CD4-positive, alpha-beta T cell treated with Interleukin-2 at 100 ng/mL for 4 hours (primary cell): ENCODE measurements around the gene UPK3A.
A peak's percentile ranks its signal among the peaks of the same experiment; 100 is the strongest.

Experiments used
- DNase-seq: peaks from one replicate; pipeline ENCODE4 v3.0.0-alpha.2; 2020; ENCODE audit warnings: low spot score

Gene UPK3A

DNA sequence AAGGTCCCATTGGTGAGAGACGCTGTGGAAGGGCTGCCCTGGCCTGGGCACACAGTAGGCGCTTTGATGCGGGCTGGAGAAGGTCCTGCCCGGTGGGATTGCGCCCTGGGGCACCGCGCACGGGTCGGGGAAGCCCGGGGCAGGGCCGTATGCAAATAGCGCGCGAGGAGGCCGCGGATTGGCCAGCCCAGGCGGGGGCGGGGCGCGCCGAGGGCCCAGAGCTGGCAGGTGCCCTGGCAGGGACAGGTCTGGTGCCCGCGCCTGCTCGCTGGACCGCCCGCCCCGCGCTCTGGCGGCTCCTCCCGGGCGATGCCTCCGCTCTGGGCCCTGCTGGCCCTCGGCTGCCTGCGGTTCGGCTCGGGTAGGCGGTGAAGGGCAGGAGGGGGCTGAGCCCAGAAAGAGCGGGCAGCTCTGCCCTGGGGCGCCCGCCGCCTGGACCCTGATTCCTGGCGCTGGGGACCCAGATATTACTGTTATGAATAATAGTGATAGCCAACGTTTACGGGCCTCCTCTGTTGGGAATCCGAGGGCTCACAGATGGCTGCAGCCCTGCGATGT lies at the start of gene UPK3A:
Gene UPK3A (plus strand): TSS at position 245 of the 558 bp plus-strand sequence. CDS start 65 bp downstream, at position 310.
- DNase-seq, result peak; percentile 48

DNA sequence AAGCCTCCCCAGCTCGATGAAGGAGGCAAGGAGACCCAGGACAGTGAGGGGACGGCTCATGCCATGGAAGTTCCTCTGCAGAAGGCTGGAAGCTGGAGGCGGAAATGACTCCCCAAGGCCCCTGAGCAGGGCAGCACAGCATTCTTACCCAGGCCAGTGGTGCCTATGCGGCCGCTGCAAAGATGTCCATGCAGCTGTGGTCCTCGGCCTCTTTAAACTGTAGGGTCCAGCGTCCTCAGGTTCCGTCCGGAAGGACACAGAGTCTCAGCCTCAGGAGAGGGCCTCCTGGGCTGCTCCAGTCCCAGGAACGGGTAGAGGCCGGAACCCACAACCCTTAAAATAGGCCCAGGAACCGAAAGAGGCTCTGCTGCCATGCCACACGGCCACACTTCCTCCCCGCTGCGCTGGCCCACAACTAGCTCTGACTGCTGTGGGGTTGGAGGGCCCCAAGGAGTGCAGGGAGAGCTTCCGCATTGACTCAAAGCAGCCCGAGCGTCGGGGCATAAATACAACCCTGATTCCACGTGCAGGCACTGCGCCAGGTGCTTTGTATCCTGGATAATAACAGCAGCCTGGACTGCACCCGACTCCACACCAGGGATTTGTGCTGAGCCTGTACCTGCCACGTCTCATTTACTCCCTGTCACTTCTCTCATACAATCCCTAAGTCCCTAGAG lies 49.5 kb upstream of the UPK3A start:
- DNase-seq, result no peak

DNA sequence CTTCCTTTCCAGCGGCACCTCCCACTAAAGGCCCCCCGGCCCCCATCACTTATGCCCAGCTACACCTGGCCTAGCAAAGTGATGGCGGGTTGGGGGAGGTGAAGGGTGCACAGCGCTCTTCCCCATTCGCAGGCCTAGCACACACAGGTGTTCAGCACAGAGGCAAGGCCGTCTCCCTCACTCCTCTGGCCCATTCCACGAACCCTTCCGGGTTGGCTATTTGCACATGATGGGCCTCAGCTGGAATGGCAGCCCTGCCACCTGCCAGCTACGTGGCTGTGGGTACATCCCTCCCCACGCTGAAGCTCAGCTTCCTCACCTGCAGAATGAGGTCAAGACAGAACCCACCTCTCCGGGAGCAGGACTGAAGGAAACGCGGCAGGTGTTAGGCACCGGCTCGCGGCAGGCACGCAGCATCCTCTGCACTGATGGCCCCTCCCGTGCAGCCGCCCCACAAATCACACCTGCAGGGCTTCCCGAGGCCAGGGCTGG lies 48.9 kb upstream of the UPK3A start:
- no peak for DNase-seq

DNA sequence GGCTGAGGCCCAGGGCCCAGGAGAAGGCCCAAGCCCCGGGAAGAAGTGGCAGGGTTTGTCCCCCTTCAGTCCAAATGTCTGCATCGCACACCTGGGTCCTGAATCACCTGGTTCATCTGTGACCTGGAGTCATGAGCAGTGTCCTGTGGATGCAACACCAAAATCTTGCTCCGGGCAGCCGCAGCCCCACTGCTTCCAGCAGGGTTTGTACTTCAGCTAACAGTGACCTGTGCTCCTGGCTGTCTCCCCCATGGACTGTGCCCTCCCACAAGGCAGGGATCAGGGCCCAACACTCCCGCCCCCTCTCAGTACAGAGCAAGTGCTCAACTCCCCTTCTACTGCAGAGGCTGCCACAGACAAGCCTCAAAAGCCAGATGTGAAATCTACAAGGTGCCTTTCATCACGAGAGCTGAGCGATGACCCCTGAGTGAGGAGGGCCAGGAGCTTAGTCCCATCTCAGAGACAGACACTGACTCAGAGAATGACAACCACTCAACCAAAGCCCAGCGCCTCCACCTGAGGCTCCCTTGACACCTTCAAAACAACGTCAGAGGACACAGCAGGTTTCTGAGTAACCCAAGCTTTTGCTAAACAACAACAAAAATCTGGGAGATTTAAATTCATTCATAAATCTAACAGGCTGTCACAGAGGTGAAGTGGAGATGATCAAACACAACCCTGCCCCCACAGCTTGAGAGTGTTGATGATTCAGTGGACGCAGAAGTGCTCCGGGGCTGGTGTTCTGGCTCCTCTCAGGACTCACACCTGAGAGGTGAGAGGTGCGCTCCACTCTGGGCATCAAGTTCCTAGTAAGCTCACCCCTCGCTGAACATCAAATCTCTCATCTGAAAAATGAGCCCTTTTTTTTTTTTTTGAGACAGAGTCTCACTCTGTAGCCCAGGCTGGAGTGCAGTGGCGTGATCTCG lies 47.4 kb upstream of the UPK3A start:
- no peak for DNase-seq

DNA sequence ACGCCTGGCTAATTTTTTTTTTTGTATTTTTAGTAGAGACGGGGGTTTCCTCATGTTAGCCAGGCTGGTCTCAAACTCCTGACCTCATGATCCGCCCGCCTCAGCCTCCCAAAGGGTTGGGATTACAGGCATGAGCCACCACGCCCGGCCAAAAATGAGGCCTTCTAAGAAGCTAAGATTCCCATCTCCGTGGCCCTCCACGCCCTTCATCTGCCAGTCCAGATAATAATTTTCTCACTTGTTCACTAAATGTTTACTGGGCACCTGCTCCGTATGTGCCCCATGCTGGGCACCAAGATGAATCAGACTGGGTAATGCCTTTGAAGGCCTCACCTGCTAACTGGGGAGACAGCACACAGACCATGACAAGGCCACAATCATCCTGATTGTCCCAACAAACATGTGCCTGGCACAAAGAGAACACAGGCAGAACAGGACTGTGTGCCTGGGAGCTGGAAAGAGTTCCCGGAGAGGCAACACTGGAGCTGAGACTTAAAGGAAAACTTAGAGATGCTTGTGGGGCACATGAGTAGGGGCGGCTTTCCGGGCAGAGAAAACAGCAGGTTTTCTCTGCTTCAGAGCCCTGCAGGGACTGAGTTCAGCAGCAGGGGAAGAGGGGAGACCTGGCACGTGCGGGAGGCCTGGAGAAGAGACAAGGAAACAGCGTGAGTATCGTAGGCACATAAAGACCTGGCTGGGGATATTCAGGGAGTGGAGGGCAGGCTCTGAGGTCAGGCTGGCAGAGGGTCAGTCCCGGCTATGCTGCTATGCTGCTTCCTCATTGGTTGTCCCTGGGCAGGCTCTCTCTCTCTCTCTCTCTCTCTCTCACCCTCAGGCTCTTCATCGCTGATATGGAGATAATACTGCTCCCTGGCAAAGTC lies 46.4 kb upstream of the UPK3A start:
- no peak for DNase-seq

DNA sequence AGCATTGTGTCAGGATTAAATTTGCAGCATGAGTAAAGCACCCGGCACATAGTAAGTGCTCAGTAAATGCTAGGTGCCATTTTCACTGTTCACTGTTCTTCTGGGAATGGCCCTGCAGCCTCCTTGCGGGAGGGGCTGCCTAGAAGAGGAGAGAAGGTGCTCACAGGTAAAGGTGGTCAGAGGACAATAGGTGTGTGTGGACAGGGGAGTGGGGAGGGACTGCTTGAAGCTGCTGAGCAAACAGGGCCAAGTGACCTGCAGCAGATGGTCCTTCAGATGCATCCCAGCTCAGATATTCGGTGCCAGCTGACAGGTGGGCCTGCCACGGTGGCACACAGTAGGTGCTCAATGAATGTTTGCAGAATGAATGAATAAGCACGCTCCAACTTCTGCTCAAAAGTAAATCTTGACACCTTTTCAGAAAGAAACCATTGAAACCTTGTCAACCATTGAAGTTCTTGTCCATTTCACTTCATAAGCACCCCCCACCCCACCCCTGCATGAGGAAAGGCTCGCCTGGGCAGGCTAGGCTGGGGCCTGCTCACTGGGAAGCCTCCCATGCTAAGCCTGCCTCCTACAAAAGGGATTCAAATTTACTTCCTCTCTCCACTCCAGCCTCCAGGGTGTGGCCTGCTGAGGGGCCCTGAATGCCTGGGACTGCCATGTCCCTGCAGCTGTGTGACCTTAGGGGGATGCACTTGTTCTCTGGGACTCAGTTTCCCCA lies 45.6 kb upstream of the UPK3A start:
- DNase-seq, result no peak

DNA sequence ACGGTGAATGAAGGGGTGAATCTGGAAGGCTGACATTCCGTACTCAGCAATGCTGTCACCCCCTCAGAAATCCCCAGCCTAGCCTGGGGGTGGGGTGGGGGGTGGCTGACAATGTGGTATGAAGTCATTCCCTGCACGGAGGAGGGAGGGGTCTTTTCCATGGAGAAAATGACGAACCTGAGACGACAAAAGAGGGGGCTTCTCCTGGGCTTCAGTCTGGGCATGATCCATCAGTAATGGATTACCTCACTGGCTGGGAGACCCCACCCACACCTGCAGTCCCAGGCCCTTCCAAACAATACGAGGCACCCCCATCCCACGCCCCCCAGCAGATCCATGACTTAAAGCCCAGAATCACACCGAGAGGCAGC lies 45.1 kb upstream of the UPK3A start:
- no peak for DNase-seq

DNA sequence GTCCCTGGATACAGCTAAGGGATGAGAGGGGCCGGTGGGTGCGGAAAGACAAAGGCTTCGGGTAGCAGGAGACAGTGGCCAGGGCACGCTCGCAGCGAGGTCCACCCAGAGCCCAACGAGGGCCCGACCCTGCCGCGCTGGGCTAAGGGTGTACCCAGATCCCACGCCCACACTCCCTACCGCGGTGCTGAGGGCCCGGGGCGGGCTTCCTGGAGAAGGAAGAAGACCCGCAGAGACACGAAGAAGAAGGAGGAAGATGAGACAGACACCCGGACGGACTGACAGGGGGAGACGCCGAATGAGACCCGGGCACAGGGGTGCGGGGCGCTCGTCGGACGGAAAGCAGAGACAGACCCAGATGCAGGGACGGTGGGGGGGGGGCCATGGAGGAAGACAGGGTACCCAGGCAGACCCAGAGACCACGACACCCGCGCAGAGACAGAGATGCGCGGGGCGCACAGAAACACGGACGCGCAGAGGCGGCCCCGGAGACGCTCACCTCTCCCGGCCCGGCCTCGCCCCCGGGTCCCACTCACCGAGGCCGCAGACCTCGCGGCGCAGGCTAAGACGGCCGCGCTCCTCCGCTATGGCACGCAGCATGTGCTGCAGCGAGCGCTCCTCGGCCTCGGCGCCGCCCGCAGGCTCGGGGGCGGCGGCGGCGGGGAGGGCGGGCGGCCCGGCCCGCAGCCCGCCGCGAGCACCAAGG lies 44.5 kb upstream of the UPK3A start:
- peak; percentile 19 for DNase-seq

DNA sequence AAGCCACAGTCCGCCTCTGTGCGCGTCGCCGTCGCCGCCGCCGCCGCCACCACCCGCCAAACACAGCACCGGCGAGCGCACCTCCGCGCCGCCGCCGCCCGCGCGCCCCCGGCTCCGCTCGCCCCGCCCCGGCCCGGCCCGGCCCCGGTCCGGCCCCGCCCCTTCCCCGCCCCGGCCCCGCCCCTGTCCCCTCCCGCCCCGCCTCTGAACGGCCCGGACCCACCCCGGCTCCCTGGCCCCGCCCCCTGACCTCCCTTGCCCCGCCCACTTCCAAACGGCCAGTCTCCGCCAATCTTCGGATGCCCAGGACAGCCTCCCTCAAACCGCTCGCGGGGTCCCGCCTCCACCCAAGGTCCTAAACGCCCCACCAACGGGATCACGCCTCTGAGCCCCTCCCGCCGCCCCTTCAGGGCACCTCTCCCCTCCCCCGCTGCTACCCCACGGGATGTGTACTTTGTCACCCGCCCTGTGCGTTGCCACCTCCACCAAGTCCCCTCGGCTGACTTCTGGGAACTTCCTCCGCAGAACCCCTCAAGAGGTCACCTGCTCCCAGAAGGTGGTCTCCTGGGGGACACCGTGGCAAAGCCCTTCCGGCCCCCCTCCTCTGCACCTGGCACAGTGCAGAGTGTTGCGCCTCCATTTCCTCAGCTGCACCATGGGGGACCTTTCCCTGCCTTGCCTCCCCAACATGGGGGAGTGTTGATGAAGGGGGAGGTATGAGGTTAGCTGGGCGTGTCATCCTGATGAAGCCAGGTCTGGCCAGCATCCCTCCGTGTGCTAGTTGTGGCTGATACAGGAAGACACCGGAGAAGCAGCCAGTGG lies 43.7 kb upstream of the UPK3A start, which contains the start of gene KIAA0930:
Gene KIAA0930 (minus strand): TSS at position 85 of the 822 bp plus-strand sequence. CDS start 191 bp downstream, outside the sequence.
- DNase-seq, result peak; percentile 81

DNA sequence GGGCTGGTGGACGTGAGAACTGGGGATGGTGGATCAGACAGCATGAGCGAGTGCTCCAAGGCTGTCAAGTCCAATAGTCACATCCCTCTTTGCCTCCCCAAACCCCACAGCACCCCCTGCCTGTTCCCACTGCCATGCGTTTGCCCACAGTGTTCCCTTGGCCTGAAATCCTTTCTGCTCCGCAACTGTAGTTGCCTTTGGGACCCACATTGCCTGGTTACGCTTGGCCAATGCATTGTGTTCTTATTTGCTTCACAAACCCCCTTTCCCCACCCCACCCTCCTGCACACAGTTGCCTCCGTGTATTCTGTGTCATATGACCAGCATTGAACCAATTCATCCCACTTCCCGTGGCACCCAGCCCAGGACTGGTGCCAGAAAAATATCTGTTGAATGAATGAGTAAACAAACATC lies 42.0 kb upstream of the UPK3A start:
- DNase-seq, result no peak

DNA sequence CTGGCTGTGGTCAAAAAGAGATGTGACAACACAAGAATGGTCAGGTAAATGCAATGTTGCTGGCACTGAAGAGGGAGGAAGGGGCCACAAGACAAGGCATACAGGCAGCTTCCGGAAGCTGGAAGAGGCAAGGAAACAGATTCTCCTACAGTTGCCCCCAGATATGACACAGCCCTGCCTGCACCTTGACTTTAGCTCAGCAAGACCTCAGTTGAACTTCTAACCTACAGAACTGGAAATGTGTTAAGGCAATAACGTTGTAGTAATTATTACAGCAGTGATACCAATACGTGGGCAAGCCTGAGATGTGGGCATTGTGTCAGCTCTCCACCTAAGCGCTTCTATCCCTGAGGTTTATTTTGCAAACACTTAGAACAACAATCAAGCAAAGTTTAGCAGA lies 39.8 kb upstream of the UPK3A start:
- DNase-seq, result no peak

DNA sequence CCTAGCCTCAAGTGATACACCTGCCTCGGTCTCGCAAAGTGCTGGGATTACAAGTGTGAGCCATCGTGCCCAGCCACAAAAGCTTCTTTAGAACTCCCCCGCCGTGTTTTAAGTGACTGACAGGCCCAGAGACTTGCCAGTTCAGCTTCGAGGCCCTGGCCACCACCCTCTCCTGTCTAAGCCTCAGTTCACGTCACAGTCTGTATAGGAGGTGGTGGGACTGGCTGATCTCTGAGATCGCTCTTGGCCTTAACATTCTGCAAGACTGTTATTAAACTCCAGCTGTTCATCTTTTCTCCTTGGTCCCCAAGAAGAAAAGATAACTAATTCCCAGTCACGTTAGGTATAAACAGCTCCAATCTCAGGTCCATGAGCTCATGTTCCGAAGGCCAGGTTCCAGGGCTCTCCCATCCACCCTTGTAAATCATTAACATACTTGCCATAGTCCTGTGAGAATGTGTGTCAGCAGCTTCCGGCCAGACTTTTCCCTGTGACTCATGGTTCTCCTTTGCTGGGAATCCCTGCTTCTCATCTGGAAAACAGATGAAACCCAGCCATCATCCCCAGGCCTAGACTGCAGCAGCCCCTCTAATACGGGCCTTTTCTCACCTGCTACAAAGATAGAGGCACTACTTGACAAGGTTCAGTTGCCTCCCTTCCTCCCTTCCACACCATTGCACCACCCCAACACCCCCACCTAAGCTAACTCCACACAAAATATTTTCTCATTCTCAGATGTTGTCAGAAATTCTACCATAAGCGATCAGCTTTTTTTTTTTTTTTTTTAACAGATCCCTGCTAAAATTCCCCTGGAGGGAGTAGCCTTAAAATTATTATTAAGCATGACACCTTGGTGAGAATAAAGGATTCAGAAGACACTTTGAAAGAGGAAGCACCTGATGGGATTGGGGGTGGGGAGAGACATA lies 38.4 kb upstream of the UPK3A start:
- DNase-seq, result no peak

DNA sequence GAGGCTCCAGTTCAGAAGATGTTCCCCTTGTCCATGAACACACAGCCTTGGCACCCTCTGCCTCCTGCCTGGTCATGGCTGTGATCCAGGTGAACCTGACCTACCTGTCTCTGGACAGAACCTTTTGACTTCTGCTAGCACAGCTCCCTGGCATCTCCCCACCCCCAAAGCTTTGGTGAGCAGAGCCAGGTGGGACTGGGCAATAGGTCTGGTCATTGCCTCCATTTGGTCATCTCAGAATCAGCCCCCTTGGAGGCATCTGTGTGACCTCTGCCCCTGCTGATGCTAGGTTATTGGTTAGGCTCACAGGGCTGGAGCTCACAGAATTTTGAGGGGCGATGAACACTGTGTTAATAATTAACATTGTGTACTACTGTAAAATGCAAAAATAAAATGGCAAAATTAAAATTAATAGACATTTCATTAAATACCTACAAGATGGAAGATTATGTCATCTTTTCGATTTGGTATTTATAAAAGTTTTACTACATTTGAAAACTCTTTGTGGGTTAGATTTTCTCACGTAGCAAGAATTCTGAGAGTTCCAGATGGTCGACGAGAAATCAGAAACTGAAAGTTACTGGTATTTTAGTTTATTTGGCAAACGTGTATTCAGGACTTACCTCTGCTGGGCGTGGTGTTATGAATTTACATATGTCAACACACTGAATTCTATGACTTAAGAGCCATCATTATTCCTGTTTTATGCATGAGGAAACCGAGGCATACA lies 35.8 kb upstream of the UPK3A start:
- peak; percentile 22 for DNase-seq

DNA sequence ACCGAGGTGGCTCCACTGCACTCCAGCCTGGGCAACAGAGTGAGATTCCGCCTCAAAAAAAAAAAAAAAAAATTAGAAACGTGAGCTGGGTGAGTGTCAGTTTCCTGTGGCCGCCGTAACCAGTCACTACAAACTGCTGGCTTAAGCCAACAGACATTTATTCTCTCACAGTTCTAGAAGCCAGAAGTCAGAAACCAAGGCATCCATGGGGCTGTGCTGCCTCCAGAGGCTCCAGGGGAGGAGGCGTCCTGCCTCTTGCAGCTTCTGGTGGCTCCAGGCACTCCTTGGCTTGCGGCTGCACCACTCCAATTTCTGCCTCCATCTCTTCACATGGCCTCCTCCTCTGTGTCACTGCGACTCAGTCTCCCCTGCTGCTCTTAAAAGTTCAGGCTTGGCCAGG lies 32.9 kb upstream of the UPK3A start:
- DNase-seq, result no peak

DNA sequence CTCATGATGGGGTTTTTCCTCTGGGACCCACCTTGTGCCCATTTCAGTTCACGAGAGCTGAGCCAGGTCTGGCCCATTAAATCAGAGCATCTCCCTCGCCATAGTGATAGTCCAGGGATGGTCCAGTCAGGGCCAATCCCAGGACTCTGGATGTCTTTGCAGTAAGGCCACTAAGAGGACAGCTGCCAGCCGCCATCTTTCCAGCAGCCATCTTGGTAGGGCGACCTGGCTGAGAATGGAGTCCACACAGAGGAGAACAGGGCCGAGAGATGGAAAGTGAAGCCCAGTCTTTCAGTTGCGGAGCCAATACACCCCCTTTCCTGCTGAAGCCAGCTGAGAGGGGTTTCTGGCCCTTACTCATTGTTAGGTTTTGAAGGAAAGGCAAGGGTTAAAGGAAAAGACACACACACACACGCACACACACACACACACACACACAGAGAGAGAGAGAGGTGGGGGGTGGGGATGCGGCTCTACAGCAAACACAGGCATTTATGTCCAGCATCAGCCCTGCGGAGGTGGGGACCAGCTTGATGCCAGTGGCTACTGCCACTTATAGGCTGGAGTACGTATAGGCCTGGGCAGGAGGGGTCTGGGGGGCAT lies 31.6 kb upstream of the UPK3A start:
- DNase-seq, result no peak

DNA sequence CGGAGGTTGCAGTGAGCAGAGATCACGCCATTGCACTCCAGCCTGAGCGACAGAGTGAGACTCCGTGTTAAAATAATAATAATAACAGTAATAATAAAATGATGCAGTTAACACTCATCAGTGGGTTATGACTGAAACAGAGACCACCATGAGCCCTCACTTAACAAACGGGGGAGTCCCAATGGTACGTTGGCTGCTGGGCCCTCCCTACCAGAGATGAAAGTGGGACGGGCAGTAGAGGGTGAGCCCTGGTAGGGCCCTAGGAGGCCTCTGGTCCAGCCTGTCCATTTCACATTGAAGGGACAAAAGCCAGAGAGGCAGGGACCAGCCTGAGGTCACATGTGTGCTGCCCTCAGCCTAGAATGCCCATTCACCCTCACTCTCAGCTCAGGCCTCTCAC lies 30.4 kb upstream of the UPK3A start:
- no peak for DNase-seq

DNA sequence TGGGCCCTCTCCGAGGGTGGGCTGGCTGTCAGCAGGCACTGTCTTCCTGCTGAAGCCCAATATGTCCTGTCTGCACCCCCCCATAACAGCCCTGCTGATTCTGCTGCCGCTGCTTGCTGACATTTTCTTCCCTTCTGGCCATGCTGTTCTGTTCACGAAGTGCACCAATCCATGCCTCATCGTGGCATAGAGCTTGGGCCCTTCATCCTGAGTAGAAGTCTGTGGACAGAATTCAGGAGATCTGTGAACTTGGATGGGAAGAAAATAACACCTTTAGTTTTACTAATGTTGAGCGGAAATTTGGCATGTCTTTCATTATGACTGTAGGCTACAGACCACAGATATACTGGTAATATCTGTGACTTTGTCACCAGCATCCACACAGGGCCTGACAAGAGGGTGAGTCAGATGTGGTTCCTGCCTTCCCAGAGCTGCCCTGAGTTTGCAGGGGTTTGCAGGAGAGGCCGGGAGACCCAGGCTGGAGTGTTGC lies 29.9 kb upstream of the UPK3A start:
- DNase-seq, result peak; percentile 34
